Peyer's patch (tissue), 4 donors: ENCODE measurements around the gene LARP4B.

Source experiments
- POLR2A ChIP-seq, 2 donors: fragments of 450-650 bp; IDR thresholded peaks; one replicate each; pipeline ENCODE4 v1.5.1; 2017; ENCODE audit warnings: antibody characterized with exemption in 2 of 2, mild to moderate bottlenecking in 2 of 2, moderate library complexity in 2 of 2
- TF ChIP-seq, protein P1 (sequence below), 6 experiments: fragments of 450-650 bp in 4 of 6; fragments of 200-600 bp in 2 of 6; sonication (generic) in 1 of 6; IDR thresholded peaks; one replicate each; pipeline ENCODE4 v1.5.1; 2017 to 2019; ENCODE audit warnings: antibody characterized with exemption in 6 of 6, mild to moderate bottlenecking in 3 of 6, moderate library complexity in 1 of 6

DNA sequence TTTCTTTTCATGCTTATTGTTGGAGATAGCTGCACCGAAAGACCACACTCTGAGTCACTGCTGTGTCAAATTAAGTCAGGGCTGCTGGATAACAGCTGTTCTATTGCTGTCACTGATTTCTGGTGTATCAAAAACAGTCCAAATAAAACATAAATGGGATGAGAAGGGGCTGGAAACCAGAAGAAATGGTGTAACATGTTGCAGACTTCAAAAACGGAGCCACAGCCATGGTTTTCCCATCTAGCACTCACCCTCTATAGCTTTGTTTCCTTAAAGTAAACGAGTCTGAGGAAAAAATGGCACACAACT lies 138.8 kb downstream of the LARP4B start:
- no peak for TF ChIP-seq POLR2A (IDR thresholded peaks at IDR 0.05)
- TF ChIP-seq, protein P1, sequence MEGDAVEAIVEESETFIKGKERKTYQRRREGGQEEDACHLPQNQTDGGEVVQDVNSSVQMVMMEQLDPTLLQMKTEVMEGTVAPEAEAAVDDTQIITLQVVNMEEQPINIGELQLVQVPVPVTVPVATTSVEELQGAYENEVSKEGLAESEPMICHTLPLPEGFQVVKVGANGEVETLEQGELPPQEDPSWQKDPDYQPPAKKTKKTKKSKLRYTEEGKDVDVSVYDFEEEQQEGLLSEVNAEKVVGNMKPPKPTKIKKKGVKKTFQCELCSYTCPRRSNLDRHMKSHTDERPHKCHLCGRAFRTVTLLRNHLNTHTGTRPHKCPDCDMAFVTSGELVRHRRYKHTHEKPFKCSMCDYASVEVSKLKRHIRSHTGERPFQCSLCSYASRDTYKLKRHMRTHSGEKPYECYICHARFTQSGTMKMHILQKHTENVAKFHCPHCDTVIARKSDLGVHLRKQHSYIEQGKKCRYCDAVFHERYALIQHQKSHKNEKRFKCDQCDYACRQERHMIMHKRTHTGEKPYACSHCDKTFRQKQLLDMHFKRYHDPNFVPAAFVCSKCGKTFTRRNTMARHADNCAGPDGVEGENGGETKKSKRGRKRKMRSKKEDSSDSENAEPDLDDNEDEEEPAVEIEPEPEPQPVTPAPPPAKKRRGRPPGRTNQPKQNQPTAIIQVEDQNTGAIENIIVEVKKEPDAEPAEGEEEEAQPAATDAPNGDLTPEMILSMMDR (IDR thresholded peaks at IDR 0.05): no peak
